ENCODE measurements around the gene ESYT1. TPM values are rescaled to one million over a fixed set of nuclear protein-coding genes. Genes with fewer than 3 reads are reported as not detected.

The ESYT1 gene
- total RNA-seq, 4 donors from 2014 or later = 91.2 to 235 (median 210) TPM

DNA sequence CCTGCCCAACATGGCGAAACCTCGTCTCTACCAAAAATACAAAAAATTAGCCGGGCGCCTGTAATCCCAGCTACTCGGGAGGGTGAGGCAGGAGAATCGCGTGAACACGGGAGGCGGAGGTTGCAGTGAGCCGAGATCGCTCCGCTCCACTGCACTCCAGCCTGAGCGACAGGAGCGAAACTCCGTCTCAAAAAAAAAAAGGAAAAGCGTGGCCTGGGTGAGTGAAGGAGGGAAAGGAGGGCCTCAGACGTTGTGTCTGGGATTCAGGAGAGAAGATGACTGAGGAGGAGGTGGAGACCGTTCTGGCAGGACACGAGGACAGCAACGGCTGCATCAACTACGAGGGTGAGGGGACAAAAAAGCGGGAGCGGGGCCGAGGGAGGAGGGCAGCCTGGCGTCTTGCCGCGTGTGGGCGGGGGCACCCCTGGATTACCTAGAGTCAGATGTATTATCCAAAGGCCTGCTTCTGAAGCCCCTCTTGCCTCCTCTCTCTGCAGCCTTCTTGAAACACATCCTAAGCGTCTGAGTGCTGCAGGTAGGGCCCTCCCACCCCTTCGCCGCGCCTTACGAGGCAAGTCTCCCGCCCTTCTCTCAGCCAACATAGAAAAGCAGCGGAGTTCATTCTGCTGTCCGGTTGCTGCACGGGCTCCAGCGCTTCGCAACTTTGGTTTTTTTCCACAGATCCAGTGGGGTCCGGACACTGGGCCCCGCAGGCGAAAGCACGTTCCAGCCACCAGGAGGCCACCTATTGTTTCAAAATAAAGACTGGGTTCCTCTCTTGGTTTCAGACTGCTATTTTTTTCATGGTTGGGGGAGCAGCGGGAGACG is 29.3 kb downstream of the ESYT1 start:
- Histone ChIP-seq H3K9me3 (no peaks in the 10 kb centered on the region), H3K4me3 (peak overlapping the region; percentile 69 to 94 (median 89)), H3K4me1 (peaks cover 0 to 59% (median 31%) of the 10 kb centered on the region in 4 donors), H3K36me3 (peaks cover 0 to 31% (median 12%) of the 10 kb centered on the region in 3 donors), H3K27ac (peak overlapping the region; percentile 96 to 98 (median 98)), H3K27me3 (no peaks in the 10 kb centered on the region)
- WGBS, 2 donors = 4 to 5% methylated on average over 45 of the region's 45 CpGs
- TF ChIP-seq, protein P1, sequence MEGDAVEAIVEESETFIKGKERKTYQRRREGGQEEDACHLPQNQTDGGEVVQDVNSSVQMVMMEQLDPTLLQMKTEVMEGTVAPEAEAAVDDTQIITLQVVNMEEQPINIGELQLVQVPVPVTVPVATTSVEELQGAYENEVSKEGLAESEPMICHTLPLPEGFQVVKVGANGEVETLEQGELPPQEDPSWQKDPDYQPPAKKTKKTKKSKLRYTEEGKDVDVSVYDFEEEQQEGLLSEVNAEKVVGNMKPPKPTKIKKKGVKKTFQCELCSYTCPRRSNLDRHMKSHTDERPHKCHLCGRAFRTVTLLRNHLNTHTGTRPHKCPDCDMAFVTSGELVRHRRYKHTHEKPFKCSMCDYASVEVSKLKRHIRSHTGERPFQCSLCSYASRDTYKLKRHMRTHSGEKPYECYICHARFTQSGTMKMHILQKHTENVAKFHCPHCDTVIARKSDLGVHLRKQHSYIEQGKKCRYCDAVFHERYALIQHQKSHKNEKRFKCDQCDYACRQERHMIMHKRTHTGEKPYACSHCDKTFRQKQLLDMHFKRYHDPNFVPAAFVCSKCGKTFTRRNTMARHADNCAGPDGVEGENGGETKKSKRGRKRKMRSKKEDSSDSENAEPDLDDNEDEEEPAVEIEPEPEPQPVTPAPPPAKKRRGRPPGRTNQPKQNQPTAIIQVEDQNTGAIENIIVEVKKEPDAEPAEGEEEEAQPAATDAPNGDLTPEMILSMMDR (IDR thresholded peaks at IDR 0.05) = peak; percentile 55 to 81 (median 60)
- TF ChIP-seq POLR2A (IDR thresholded peaks at IDR 0.05) (peak in 1 of 2 donors; percentile 15), EP300 (IDR thresholded peaks at IDR 0.05) (no peak)
- peak; percentile 66 to 81 for DNase-seq (ENCODE audit: low spot score in 2 of 2)

DNA sequence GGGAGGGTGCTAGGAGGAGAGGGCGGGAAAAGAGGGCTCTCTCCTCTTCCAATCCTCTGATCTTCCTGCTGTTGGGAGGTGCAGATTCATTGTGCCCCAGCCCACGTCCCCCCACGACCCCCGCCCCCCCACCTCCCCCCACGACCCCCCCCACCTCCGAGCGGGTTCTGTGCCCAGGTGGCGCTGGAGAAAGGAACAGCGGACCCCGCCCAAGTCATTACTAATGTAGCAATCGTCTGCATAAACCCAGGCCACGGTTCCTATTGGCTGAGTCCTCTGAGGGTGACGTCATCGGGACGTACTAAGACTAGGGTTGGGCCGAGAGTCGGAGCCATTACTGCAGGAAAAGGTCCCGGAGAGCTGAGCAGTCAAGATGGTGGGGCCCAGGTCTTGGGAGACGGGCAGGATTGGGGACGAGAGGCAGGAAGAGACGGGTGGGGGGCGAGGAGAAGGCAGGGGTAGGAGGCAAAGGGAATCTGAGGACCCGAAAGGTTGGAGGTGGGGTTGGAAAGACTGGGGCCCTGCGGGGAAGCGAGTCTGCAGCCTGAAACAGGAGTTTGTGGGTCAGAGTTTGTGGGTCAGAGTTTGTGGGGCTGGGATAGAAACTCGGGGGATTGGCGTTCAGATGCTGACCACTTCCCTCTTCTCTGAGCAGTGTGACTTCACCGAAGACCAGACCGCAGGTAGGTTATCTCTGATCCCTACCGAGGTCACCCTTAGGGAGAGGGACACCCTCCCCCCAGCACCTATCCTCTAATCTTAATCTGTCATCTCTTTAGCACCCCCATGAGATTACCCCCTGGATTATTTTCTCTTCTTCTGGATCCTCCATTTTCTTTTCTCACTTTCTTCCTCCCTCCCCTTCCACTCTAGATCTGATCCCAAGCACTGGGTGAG is 30.2 kb downstream of the ESYT1 start, which contains the start of gene MYL6:
MYL6 (plus strand) TSS at position 331 of the 897 bp plus-strand sequence; CDS start at position 374, 43 bp downstream.
- peaks cover 0 to 52% (median 31%) of the 10 kb centered on the region in 4 donors for H3K4me1 ChIP-seq
- no peaks in the 10 kb centered on the region for H3K27me3 ChIP-seq
- WGBS, 2 donors = 0 to 1% methylated on average over 29 to 30 of the region's 30 CpGs
- peak within 1 kb of the TSS; percentile 96 to 98 (median 98) for H3K27ac ChIP-seq
- no peaks in the 10 kb centered on the region for H3K9me3 ChIP-seq
- H3K4me3 ChIP-seq = peak within 1 kb of the TSS; percentile 69 to 94 (median 89)
- TF ChIP-seq, protein P1 (IDR thresholded peaks at IDR 0.05) = no peak
- TF ChIP-seq POLR2A (IDR thresholded peaks at IDR 0.05) (peak; percentile 99 to 100), EP300 (IDR thresholded peaks at IDR 0.05) (peak; percentile 26 to 100)
- peak; percentile 98 to 100 for DNase-seq (ENCODE audit: low spot score in 2 of 2)
- H3K36me3 ChIP-seq = peaks cover 0 to 39% (median 12%) of the 10 kb centered on the region in 3 donors

DNA sequence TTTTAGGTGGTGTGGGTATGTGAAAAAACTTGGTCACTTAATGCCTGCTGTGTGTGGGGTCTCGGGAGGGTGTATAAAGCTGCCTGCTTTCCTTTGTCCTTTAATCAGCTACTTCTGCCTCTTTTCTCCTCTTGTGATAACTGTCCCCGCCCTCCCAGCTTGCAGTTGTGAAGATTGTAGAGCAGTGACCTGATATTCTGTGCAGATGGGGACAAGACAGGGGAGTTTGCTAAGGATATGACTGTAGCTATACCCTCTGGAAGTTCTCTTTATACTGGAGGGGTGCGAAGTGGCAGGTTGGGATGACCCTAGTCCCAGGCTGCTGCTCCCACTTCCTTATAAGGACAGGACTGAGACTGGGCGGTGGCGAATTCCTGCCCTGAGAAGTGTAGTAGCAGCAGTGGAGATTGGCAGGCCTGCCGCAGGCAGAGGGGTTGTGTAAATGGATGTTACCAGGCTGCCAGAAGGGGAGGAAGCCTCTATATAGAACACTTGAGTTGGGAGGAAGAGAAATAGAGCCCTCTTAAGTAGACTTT is 30.9 kb downstream of the ESYT1 start:
- Histone ChIP-seq H3K9me3 (no peaks in the 10 kb centered on the region), H3K27me3 (no peaks in the 10 kb centered on the region), H3K4me1 (peaks cover 0 to 45% (median 31%) of the 10 kb centered on the region in 4 donors), H3K4me3 (peak overlapping the region; percentile 69 to 94 (median 89)), H3K36me3 (peaks cover 0 to 46% (median 12%) of the 10 kb centered on the region in 3 donors), H3K27ac (peak overlapping the region; percentile 96 to 98 (median 98))
- TF ChIP-seq POLR2A (IDR thresholded peaks at IDR 0.05) (peak in 1 of 2 donors; percentile 46), EP300 (IDR thresholded peaks at IDR 0.05) (peak in 1 of 2 donors; percentile 67)
- TF ChIP-seq, protein P1 (IDR thresholded peaks at IDR 0.05) = no peak
- WGBS, 2 donors = 0% methylated on average over 6 of the region's 6 CpGs
- peak; percentile 62 to 71 for DNase-seq (ENCODE audit: low spot score in 2 of 2)

DNA sequence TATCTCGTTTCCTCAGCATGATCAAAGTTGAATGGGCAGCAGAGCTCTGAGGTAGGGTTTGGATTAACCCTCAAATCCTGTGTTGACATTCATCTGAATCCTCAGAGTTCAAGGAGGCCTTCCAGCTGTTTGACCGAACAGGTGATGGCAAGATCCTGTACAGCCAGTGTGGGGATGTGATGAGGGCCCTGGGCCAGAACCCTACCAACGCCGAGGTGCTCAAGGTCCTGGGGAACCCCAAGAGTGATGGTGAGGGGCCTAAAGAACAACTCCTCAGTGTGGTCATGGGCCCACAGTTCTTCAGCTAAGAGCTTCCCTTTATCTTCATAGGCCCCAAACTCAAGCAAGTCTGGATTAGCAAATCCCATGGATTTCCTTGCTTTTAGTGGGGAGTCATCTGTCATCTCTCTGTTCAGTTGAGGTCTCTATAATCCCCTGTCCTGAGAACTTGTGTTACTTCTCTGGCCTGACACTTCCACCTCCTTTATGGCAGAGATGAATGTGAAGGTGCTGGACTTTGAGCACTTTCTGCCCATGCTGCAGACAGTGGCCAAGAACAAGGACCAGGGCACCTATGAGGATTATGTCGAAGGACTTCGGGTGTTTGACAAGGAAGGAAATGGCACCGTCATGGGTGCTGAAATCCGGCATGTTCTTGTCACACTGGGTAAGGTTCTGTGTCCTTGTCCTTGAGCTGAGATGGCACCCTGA is 31.6 kb downstream of the ESYT1 start:
- TF ChIP-seq EP300 (IDR thresholded peaks at IDR 0.05) (no peak), POLR2A (IDR thresholded peaks at IDR 0.05) (no peak)
- TF ChIP-seq, protein P1 (IDR thresholded peaks at IDR 0.05) = no peak
- H3K4me3 ChIP-seq = peak overlapping the region; percentile 69 to 94 (median 89)
- H3K27ac ChIP-seq = peak overlapping the region; percentile 96 to 98 (median 98)
- 18 to 20% methylated on average over 8 of the region's 8 CpGs for WGBS, 2 donors
- no peak for DNase-seq (ENCODE audit: low spot score in 2 of 2)
- no peaks in the 10 kb centered on the region for H3K9me3 ChIP-seq
- peaks cover 0 to 53% (median 19%) of the 10 kb centered on the region in 3 donors for H3K36me3 ChIP-seq
- H3K27me3 ChIP-seq = no peaks in the 10 kb centered on the region
- peaks cover 0 to 41% (median 31%) of the 10 kb centered on the region in 4 donors for H3K4me1 ChIP-seq
